K562 (cell line): Measurements from ENCODE around the gene TBL1X. TPM values are rescaled to one million over a fixed set of nuclear protein-coding genes. Genes with fewer than 3 reads are reported as not detected.

ENCODE experiments used
- ATAC-seq: fragments of 200-7000 bp; cut with Tn5 transposase; 3 replicates; pipeline ENCODE4 v1.9.1; 2020; ENCODE audit warnings: moderate library complexity
- BruUV-seq: library from RNA; stranded (reverse); fragments of 400-500 nt; replicated peaks from 2 replicates; lab custom pipeline; 2021; lab: Mats Ljungman, UMichigan
- CTCF ChIA-PET: fragments of 300-600 bp; formaldehyde crosslinking; extraction: SDS; loops from one replicate; lab custom pipeline; 2021; ENCODE audit warnings: low intra/inter-chr PET ratio; lab: Yijun Ruan, JAX
- POLR2A ChIA-PET: fragments of 300-600, 350-650 bp; sonication (Branson Sonifier 250); formaldehyde crosslinking; extraction: SDS; loops from one replicate; lab custom pipeline; 2021; ENCODE audit warnings: antibody characterized with exemption, inconsistent platforms; lab: Yijun Ruan, JAX
- DNase-seq, 4 experiments: peaks; one replicate each; pipeline versions ENCODE4 v3.0.0 to v3.0.0-alpha.2; 2011 to 2018; ENCODE audit warnings: low spot score in 3 of 4, mixed read lengths in 3 of 4; ENCODE audit errors: extremely low read depth in 1 of 4
- FAIRE-seq: peaks from 2 replicates; lab custom pipeline; 2011; peaks lifted over from hg19 to GRCh38; lab: Jason Lieb, UNC
- H2AFZ ChIP-seq: 2 replicates; pipeline ENCODE4 v1.6.0; 2011; ENCODE audit warnings: low read depth, low read length, control low read depth, inconsistent platforms
- H3K27ac ChIP-seq: fragments of 200-600 bp; 3 replicates; pipeline ENCODE4 v1.8.0; 2011; ENCODE audit warnings: low read depth, mild to moderate bottlenecking, control low read depth, inconsistent platforms, low read length, moderate library complexity, mixed read lengths; ENCODE audit errors: extremely low read depth
- H3K27me3 ChIP-seq, 2 experiments: fragments of 300-600 bp in 1 of 2; 2 replicates in 1 of 2; 3 replicates in 1 of 2; pipeline versions ENCODE4 v1.6.0 to v1.8.0; 2011; ENCODE audit warnings: inconsistent platforms in 2 of 2, low read length in 2 of 2, mild to moderate bottlenecking in 1 of 2, mixed read lengths in 1 of 2, moderate library complexity in 1 of 2; ENCODE audit not compliant: control insufficient read depth in 2 of 2, insufficient read depth in 2 of 2
- H3K36me3 ChIP-seq: fragments of 300-600 bp; 3 replicates; pipeline ENCODE4 v1.8.0; 2011; ENCODE audit warnings: mild to moderate bottlenecking, low read length, inconsistent platforms; ENCODE audit not compliant: control insufficient read depth, insufficient read depth
- H3K4me1 ChIP-seq, 2 experiments: fragments of 200-600 bp in 1 of 2; replicated peaks in 1 of 2; 2 replicates in 1 of 2; 3 replicates in 1 of 2; pipeline versions ENCODE4 v1.5.1 to v1.8.0; 2011; ENCODE audit warnings: inconsistent platforms in 2 of 2, low read length in 2 of 2, mild to moderate bottlenecking in 1 of 2, mixed read lengths in 1 of 2, moderate library complexity in 1 of 2; ENCODE audit not compliant: control insufficient read depth in 2 of 2, insufficient read depth in 2 of 2
- H3K4me2 ChIP-seq: 2 replicates; pipeline ENCODE4 v1.6.1; 2011; ENCODE audit warnings: low read length, control low read depth, inconsistent platforms, mixed read lengths; ENCODE audit not compliant: insufficient read depth
- H3K4me3 ChIP-seq: fragments of 200-600 bp; sonication (generic), shearing (Covaris generic); 2 replicates; pipeline ENCODE4 v1.5.1; 2016; ENCODE audit warnings: control low read depth, inconsistent platforms
- H3K79me2 ChIP-seq: fragments of 200-600 bp; 3 replicates; pipeline ENCODE4 v1.8.0; 2011; ENCODE audit warnings: low read length, inconsistent platforms; ENCODE audit not compliant: control insufficient read depth, insufficient read depth
- H3K9ac ChIP-seq, 2 experiments: 2 replicates each; pipeline versions ENCODE4 v1.6.0 to v1.6.1; 2011; ENCODE audit warnings: low read depth in 2 of 2, low read length in 2 of 2, control low read depth in 1 of 2, inconsistent platforms in 1 of 2, mild to moderate bottlenecking in 1 of 2, mixed read lengths in 1 of 2; ENCODE audit not compliant: insufficient read depth in 1 of 2
- H3K9me1 ChIP-seq: one replicate; pipeline ENCODE4 v1.6.0; 2011; ENCODE audit warnings: inconsistent platforms, mild to moderate bottlenecking, low read length, moderate library complexity; ENCODE audit not compliant: control insufficient read depth, insufficient read depth
- H3K9me3 ChIP-seq: replicated peaks from 2 replicates; pipeline ENCODE4 v1.5.1; 2011; ENCODE audit warnings: low read depth, low read length, inconsistent platforms; ENCODE audit not compliant: control insufficient read depth, insufficient read depth
- H4K20me1 ChIP-seq: replicated peaks from 2 replicates; pipeline ENCODE4 v1.6.1; 2011; ENCODE audit warnings: low read length, inconsistent platforms, mixed read lengths; ENCODE audit not compliant: control insufficient read depth, insufficient read depth
- PBX2 ChIP-seq, 2 experiments: IDR thresholded peaks in 1 of 2; conservative IDR thresholded peaks in 1 of 2; 2 replicates each; pipeline ENCODE4 v1.6.1; 2016; ENCODE audit warnings: low read depth in 2 of 2, mild to moderate bottlenecking in 1 of 2, missing compliant biosample characterization in 1 of 2, missing genetic modification characterization in 1 of 2, moderate library complexity in 1 of 2
- ZKSCAN1 ChIP-seq: fragments of 150-350 bp; IDR thresholded peaks from 2 replicates; pipeline ENCODE4 v1.6.1; 2016; ENCODE audit warnings: low read depth, low read length
- WGBS: fragments of 100-300 bp; shearing (Covaris generic); methylation state at CpG from one replicate; pipeline ENCODE4 v1.1.6; 2016; ENCODE audit warnings: low coverage, mixed read lengths; ENCODE audit not compliant: insufficient coverage; ENCODE audit errors: missing lambda C conversion rate; 5-methylcytosine and 5-hydroxymethylcytosine counted together
- in situ Hi-C: fragments of 300-500 bp; cut with MboI; formaldehyde crosslinking; loops from 4 replicates; pipeline ENCODE4 v1.15.0; 2018; ENCODE audit warnings: inconsistent platforms, mixed read lengths
- intact Hi-C: fragments of 100-400 bp; cut with micrococcal nuclease; formaldehyde crosslinking; loops from 2 replicates; pipeline ENCODE4 v1.14.2; 2022
- polyA plus RNA-seq, 8 experiments: library from polyadenylated mRNA; depleted of rRNA in 4 of 8; stranded (reverse) in 5 of 8; unstranded in 3 of 8; fragments of >200 nt; fragmentation: Nextera tagmentation in 2 of 8; fragmentation: Illumina TruSeq in 1 of 8; extraction: Ambion mirVana in 2 of 8; extraction: Trizol in 1 of 8; gene quantifications; 2 replicates each; pipeline versions ENCODE4 v1.2.1 to v1.2.3, GENCODE V29; 2011 to 2014; ENCODE audit warnings: inconsistent platforms in 1 of 8, missing spikeins in 1 of 8
- total RNA-seq, 7 experiments: library from RNA; depleted of rRNA in 6 of 7; stranded (reverse); fragments of >200 nt in 6 of 7; fragmentation: Illumina TruSeq in 2 of 7; extraction: Trizol in 2 of 7; gene quantifications; 2 replicates each; pipeline versions ENCODE4 v1.2.1 to v1.2.3, GENCODE V29; 2011 to 2021; ENCODE audit warnings: low replicate concordance in 1 of 7

Gene TBL1X
- total and polyA plus RNA-seq, 9 of the 15 experiments (the other 6 are each of a cell fraction or from before 2014, with no cell fraction given) = 6.0 to 49.6 (median 19.7) TPM

GRCh38 chrX:9542106-9542760 is 77.4 kb downstream of the TBL1X start:
- no peak for FAIRE-seq
- Histone ChIP-seq H2AFZ (no peak overlapping the region), H3K9me3 (no peaks in the 10 kb centered on the region), H3K27me3 (no peaks in the 10 kb centered on the region), H3K4me1 (peaks cover 4 to 9% of the 10 kb centered on the region in 2 experiments; a peak in 4 of 5 replicates), H3K9ac (no peak overlapping the region), H3K4me3 (no peak overlapping the region), H3K27ac (no peak overlapping the region), H3K9me1 (no peaks in the 10 kb centered on the region), H3K4me2 (no peak overlapping the region), H4K20me1 (peaks cover 18% of the 10 kb centered on the region), H3K79me2 (peaks cover 29% of the 10 kb centered on the region), H3K36me3 (peaks cover 3% of the 10 kb centered on the region; the same call in 2 of the 3 replicates)
- TF ChIP-seq ZKSCAN1 = no peak
- no peak for TF ChIP-seq PBX2 (CRISPR knock-in tag; IDR thresholded peaks at IDR 0.05; ENCODE audit: low read depth)
- TF ChIP-seq PBX2 (tag; conservative IDR thresholded peaks at IDR 0.05; ENCODE audit: low read depth) = peak; percentile 49
- POLR2A ChIA-PET = no interaction called here
- no peak for ATAC-seq
- in situ Hi-C loops = no loop called here
- WGBS = 84% methylated on average over 11 of the region's 13 CpGs
- BruUV-seq = no TSS peak
- DNase-seq = no peak
- CTCF ChIA-PET = interaction anchor here (0.5 kb wide), 1 partner anchor 17 kb away, joined by 3 read pairs; no protein-coding TSS in a partner anchor
- intact Hi-C loops = no loop called here
